HG03571 (cell line): Measurements from ENCODE around the gene DNAH8.
"Not testable (repeated sequence)": the region's sequence is repeated elsewhere in the genome, so short reads cannot be mapped to it uniquely, and the experiment has no call there.

Source experiments
- ATAC-seq: cut with Tn5 transposase; IDR thresholded peaks from one replicate; pipeline ENCODE4 v1.9.1; 2021; ENCODE audit not compliant: unreplicated experiment

DNAH8 gene

DNA sequence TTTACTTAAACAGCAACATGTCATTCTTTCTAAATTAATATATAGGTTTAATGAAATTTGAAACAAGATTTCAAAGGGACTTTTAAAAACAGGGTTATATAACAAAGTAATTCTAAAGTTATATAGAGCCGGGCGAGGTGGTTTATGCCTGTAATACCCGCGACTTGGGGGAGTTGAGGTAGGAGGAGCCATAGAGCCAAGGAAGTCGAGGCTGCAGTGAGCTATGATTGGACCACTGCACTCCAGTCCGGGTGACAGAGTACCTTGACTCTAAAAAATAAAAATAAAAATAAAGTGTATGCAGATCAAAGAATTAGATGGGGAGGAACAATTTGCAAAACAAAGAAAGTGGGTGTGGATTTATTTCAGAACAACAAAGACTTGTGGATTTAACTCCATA is 182.4 kb downstream of the DNAH8 start:
- no peak for ATAC-seq

- ATAC-seq, result no peak
Measured at GRCh38 chr6:38901802-38902522, 186.9 kb downstream of the DNAH8 start.

GRCh38 chr6:38906582-38906981 is 191.5 kb downstream of the DNAH8 start:
- no peak for ATAC-seq

DNA sequence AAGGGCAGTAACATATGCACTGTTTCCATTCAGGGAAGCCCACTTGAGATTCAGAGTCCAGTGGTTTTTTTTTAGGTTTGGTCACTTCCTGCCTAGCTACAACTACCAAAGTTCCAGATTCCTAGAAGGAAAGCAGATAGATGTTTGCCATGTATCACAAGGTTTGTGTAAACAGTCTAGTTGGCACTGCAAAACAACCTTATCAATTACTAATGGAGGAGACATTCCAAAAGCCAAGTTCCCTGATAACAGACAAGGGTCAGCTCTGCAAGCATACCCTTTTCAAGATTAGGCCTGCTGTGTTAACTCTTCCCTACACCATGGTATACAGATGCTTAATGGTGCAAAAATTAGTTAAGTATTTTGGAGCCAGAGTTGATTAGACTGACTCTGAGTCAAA is 192.2 kb downstream of the DNAH8 start:
- no peak for ATAC-seq

DNA sequence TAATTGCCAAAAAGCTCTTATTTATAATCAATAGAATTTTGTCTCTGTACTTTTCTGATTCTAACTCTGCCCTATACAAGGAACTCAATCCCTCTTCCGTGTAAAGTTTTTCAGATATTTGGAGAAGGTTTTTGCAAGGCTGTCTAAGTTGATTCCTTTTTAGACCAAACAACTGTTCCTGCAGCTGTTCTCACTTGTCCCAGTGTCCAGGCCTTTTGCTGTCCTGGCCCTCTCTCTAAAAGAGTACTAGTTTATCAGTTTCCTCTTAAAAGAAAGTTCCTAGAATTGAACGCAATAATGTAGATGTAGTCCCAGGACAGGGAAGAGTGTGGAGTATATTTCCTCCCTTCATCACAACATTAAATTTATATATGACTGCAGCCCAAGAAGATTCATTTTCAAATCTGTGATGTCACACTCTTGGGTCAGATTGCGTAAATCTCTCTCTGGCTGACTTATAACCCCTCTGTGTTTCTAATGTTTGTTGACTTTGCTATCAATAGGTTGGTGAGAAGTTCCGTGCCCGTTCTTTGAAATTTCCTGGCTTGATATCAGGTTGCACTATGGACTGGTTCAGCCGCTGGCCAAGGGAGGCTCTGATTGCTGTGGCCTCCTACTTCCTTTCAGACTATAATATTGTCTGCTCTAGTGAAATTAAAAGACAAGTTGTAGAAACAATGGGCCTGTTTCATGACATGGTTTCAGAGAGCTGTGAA is 194.1 kb downstream of the DNAH8 start:
- no peak for ATAC-seq

DNA sequence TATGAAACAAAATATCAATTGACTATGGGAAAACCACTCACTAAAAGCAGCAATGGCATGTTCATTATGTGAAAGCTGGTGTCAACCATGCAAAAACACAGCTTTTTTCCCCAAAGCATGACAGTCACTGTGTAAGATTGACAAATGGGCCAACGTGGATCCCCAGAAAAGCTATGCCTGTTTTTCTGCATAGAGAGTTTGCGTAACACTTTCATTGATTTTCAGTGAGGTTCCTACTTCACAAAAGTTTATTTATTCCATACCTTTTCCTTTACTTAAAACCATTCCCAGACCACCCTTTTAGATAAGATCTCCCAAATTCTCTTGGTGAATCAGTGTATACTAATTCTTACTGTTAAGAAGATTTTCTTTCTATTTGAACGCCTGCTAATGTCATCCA is 195.1 kb downstream of the DNAH8 start:
- ATAC-seq, result no peak

DNA sequence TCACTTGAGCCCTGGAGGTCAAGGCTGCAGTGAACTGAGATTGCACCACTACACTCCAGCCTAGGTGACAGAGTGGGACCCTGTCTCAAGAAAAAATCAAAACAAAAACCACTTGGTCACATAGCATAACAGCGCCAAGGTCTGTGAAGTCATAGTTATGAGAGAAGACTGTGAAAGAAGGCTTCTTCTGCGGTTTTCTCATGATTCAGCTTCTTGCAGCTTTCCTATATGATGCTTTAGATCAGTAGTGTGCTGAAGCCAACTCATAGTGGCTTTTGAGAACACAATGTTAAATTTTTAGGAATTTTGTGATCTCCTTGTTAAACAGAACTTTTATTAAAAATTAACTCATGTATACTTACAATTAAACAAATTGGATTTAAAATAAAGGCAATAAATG is 197.3 kb downstream of the DNAH8 start:
- ATAC-seq, result no peak

GRCh38 chr6:38915205-38915925 is 200.3 kb downstream of the DNAH8 start:
- ATAC-seq, result no peak

- ATAC-seq, result not testable (repeated sequence)
Measured at GRCh38 chr6:38921540-38921939, 206.4 kb downstream of the DNAH8 start.

GRCh38 chr6:38924791-38925509 is 209.8 kb downstream of the DNAH8 start:
- no peak for ATAC-seq

DNA sequence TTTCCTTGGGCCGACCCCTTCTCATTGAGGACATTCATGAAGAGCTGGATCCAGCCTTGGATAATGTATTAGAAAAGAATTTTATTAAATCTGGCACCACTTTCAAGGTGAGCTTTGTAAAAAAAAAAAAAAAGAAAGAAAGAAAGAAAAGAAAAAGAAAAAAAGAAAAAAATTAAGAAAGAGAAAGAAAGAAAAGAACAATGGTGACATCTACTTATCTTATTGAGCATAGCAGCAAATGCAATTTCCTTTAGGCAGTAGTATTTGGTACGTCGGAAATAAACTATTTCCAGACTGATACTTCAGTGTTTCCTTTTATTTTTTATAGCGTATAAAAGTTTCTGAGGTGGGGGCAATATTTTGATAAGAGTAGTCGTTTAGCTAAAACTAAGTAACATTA is 214.4 kb downstream of the DNAH8 start:
- ATAC-seq, result no peak

GRCh38 chr6:38933426-38933825 is 218.3 kb downstream of the DNAH8 start:
- no peak for ATAC-seq

DNA sequence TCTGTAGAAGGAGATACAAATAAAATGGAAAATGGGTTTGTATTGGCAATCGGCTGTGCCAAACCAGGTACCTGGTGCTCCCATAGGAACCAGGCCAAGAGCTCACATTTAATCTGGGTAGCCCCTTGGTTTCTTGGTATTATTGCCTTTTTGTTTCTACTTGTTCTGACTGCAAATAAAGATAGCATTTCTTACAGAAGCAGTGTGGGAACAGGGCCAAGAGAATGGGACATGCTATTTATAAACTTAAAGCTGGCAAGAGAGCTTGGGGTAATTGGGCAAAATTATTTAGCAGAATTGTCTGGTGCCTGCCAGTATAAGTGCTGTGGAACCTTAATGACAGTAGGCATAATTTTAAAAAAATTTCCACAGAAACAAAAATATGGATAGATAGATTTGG is 219.9 kb downstream of the DNAH8 start:
- no peak for ATAC-seq

- ATAC-seq, result no peak
Measured at GRCh38 chr6:38937839-38938613, 222.9 kb downstream of the DNAH8 start.

DNA sequence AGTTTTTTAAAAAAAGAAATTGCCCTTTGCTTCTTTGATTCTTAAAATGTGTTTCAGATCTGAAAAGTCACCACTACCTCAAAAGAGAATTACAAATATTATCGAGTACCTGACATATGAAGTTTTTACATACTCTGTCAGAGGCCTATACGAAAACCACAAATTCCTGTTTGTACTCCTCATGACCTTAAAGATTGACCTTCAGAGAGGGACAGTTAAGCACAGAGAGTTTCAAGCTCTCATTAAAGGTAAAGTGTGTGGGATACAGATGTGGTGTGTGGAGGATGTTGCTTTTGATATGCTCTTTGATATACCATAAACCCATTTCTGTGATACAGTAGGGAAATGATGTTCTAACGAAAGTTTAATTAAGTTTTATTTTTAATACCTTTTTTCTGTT is 223.6 kb downstream of the DNAH8 start:
- no peak for ATAC-seq

DNA sequence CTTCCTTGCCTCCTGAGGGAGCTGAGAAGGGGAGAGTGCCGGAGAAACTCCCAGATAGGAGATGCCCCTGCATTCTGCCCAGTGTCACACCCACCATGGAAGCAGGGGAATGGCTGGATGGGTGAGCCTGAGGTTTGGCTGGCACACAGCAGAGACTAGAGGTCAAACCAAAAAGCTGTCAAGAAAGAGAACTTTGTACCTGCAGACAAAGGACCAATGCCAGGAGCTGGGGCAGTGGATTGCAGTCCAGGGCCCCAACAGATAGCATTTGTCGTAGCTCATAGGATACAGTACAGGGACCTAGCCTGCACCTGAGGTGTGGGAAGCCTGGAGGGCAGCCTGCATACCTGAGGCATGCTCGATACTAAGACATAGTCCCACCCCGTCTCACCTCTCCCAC is 227.3 kb downstream of the DNAH8 start:
- ATAC-seq, result no peak

DNA sequence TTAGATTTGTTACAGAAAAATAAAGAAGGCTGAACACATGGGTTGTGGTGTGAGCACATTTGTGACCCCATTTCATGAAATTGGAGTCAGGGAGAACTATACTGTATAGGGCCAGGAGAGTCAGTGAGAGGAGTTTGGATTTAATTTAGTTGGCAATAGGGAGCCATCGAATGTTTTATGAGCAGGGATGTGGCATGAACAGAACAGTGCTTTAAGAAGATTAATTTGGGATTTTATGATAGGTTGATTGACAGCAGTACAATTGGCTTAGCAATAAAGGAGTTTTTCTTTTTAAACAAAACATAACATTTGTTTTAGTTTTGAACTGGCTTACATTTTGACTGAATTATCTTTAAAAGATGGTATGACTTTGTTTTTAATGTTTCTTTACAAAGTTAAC is 227.9 kb downstream of the DNAH8 start:
- no peak for ATAC-seq

DNA sequence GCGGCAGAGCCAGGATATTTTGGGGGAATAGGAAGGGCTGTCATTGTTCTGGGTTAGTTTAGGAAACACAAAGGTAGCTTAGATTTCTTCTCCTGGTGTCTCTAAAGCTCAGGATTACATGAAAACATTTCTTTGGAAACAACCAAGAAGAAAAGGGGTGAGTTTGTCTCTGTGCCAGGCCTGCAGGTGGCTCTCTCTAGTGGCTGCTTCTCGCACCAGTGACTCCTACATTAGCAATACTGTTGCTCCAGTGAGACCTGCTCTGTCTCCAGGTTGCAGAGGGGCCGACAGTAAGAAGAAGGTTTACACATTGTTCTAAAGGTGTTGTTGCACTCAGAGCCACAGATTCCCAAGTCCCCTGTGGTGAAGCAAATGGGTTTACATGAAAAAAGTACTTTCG is 228.9 kb downstream of the DNAH8 start:
- ATAC-seq, result no peak

DNA sequence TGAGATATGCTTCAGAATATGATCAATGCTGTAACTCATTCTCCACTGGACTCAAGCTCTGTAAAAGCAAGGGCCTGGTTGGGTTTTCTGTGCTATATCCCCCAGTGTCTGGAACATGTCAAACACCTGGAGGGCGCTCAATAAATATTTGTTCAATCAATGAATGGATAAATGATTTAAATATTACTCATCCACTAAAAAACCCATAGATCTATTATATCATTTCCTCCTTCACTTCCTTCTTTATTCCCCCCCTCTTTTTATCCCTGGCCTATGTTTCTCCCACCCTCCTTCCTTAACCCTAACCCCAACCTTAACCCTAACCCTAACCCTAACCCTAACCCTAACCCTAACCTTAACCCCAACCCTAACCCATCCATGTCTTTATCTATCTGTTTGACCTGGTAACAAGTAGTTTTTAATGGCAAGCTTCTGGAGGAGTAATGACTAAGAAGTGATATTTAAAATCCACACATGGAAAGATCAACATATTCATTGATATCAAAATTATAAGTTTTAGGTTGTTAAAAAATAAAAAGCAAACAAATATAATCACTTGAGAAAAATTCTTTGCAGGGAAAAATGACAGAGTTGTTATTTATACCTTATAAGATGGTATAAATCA is 229.7 kb downstream of the DNAH8 start:
- ATAC-seq, result no peak

GRCh38 chr6:38955861-38956260 is 240.8 kb downstream of the DNAH8 start:
- ATAC-seq, result no peak
